Measurements from ENCODE around the gene BAZ1A. TPM values are rescaled to one million over a fixed set of nuclear protein-coding genes. Genes with fewer than 3 reads are reported as not detected.

The BAZ1A gene
- total RNA-seq, 6 experiments from 2014 or later: 6.6 to 19.4 (median 14.3) TPM

DNA sequence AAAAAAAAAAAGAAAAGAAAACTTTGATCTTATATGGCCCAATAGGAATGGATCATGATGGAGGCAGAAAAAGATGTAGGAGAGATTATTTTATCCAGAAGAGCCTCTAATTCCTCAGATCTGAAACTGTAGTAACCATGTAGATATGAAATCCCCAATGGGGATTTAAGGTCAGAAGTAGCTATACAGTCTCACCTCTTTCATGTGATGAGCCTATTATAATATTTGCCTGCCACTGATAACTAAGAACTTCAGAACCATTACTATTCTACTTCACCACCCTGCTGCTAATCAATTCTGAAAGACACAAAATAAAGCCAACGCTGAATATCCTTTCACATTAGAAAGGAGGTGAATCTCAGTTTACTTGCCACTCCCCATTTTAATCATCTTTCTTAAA is 29.3 kb downstream of the BAZ1A start:
- Histone ChIP-seq H3K4me3 (no peak overlapping the region), H3K9me3 (no peaks in the 10 kb centered on the region), H3K4me1 (peaks cover 0 to 11% (median 0%) of the 10 kb centered on the region in 4 donors), H3K27me3 (no peaks in the 10 kb centered on the region), H3K36me3 (no peaks in the 10 kb centered on the region), H3K27ac (no peak overlapping the region)
- TF ChIP-seq POLR2A (IDR thresholded peaks at IDR 0.05): no peak
- TF ChIP-seq, protein P1, sequence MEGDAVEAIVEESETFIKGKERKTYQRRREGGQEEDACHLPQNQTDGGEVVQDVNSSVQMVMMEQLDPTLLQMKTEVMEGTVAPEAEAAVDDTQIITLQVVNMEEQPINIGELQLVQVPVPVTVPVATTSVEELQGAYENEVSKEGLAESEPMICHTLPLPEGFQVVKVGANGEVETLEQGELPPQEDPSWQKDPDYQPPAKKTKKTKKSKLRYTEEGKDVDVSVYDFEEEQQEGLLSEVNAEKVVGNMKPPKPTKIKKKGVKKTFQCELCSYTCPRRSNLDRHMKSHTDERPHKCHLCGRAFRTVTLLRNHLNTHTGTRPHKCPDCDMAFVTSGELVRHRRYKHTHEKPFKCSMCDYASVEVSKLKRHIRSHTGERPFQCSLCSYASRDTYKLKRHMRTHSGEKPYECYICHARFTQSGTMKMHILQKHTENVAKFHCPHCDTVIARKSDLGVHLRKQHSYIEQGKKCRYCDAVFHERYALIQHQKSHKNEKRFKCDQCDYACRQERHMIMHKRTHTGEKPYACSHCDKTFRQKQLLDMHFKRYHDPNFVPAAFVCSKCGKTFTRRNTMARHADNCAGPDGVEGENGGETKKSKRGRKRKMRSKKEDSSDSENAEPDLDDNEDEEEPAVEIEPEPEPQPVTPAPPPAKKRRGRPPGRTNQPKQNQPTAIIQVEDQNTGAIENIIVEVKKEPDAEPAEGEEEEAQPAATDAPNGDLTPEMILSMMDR (IDR thresholded peaks at IDR 0.05): no peak
- WGBS (ENCODE audit: insufficient coverage, low coverage, low lambda C conversion rate, missing lambda C conversion rate): 83% methylated on average over 1 of the region's 1 CpG
- DNase-seq (no peak), ATAC-seq (no peak)
- intact Hi-C loops (cut with DNase I): no loop called here

DNA sequence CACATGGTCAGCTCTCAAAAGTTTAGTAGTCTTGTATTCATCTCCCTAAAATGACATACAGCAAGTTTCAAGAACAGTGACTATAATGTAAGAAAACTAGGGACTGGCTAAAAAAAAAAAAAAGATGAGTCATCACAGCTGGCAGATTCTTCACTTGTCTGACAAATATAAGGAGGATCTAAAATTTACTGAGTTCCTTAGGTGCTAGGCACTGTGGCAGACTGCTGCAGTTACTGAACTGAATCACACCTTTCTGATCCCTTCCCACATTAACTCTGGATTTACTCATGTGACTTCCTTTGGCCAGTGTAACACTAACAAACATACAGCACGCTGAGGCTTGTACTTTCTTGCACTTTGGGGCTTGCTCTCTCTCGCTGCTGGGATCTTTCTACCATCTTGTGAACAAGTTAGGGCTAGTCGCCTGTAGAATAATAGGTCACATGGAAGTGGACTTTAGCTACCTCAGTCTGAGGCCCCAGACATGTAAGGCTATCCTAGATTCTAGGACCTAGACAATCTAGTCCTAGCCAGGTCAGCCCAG is 32.1 kb downstream of the BAZ1A start:
- DNase-seq: no peak
- TF ChIP-seq, protein P1 (IDR thresholded peaks at IDR 0.05): no peak
- no peak for TF ChIP-seq POLR2A (IDR thresholded peaks at IDR 0.05)
- intact Hi-C loops (cut with DNase I): no loop called here
- H3K9me3 ChIP-seq: no peaks in the 10 kb centered on the region
- no peaks in the 10 kb centered on the region for H3K27me3 ChIP-seq
- peaks cover 0 to 22% (median 0%) of the 10 kb centered on the region in 4 donors for H3K4me1 ChIP-seq
- peak; percentile 62 to 76 (median 70) for ATAC-seq
- WGBS (ENCODE audit: insufficient coverage, low coverage, low lambda C conversion rate, missing lambda C conversion rate): 34% methylated on average over 3 of the region's 3 CpGs
- peak overlapping the region in 1 of 3 donors; percentile 62 for H3K27ac ChIP-seq
- H3K4me3 ChIP-seq: no peak overlapping the region
- H3K36me3 ChIP-seq: no peaks in the 10 kb centered on the region

DNA sequence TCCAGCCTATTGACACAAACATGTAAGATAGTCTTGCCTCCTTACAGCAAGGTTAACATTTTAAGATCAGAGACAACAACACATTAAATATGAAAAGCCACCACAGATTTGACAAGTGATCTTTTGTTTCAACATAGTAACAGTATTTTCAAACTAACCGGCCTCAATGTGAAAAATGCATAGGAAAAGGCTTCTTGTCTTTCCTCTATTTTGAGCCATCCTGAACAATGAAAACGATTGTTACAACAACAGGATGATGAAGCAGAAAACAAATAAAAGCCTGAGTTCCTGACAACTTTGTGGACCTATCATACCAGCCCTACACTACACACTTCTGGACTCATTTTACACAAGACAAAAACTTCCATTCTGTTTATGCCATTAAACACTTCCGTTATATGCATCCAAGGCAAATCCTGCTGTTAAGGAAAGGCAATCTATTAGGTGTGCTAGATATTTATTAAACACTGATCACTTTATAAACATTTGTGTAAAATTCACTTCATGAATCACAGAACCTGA is 37.3 kb downstream of the BAZ1A start:
- TF ChIP-seq, protein P1 (IDR thresholded peaks at IDR 0.05): no peak
- no peak for TF ChIP-seq POLR2A (IDR thresholded peaks at IDR 0.05)
- Histone ChIP-seq H3K36me3 (no peaks in the 10 kb centered on the region), H3K4me1 (peaks cover 0 to 43% (median 12%) of the 10 kb centered on the region in 4 donors), H3K4me3 (no peak overlapping the region), H3K9me3 (no peaks in the 10 kb centered on the region), H3K27ac (no peak overlapping the region), H3K27me3 (no peaks in the 10 kb centered on the region)
- intact Hi-C loops (cut with DNase I): no loop called here
- ATAC-seq (peak in 1 of 4 donors; percentile 9), DNase-seq (no peak)
- 54% methylated on average over 3 of the region's 3 CpGs for WGBS (ENCODE audit: insufficient coverage, low coverage, low lambda C conversion rate, missing lambda C conversion rate)

DNA sequence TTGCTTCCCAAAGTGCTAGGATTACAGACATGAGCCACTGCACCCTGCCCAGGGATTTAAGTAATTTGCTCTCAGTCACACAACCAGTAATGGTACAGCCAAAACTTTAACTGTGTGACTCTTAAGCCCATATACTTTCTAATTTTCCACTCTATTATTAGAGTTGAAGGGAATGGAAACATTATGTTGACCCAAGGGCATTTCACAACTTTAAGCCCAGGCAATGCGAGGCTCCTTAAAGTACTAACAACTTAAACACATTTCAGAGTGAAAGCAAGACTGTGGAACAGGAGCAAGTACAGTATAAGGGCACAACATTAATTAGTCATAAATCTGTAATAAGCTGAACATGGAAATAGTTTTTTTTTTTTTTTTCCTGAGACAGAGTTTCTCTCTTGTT is 39.8 kb downstream of the BAZ1A start:
- Histone ChIP-seq H3K9me3 (no peaks in the 10 kb centered on the region), H3K4me3 (no peak overlapping the region), H3K27me3 (no peaks in the 10 kb centered on the region), H3K36me3 (no peaks in the 10 kb centered on the region), H3K27ac (peak overlapping the region in 2 of 3 donors; percentile 73 to 92), H3K4me1 (peaks cover 0 to 41% (median 12%) of the 10 kb centered on the region in 4 donors)
- ATAC-seq (peak in 1 of 4 donors; percentile 20), DNase-seq (no peak)
- no peak for TF ChIP-seq POLR2A (IDR thresholded peaks at IDR 0.05)
- TF ChIP-seq, protein P1 (IDR thresholded peaks at IDR 0.05): no peak
- intact Hi-C loops (cut with DNase I): no loop called here
- 50% methylated on average over 1 of the region's 1 CpG for WGBS (ENCODE audit: insufficient coverage, low coverage, low lambda C conversion rate, missing lambda C conversion rate)
